GM23338 (cell line): ENCODE measurements around the gene BIRC5. TPM values are rescaled to one million over a fixed set of nuclear protein-coding genes. Genes with fewer than 3 reads are reported as not detected.

Experiments used
- ATAC-seq: fragments of 200-7000 bp; cut with Tn5 transposase; 3 replicates; pipeline ENCODE4 v1.9.1; 2020
- DNase-seq: peaks from one replicate; pipeline ENCODE4 v3.0.0-alpha.2; 2015; ENCODE audit warnings: low spot score
- H2AFZ ChIP-seq: fragments of 200-600 bp; sonication (generic); 2 replicates; pipeline ENCODE4 v1.8.0; 2016; ENCODE audit warnings: antibody characterized with exemption, mild to moderate bottlenecking, moderate library complexity
- H3F3A ChIP-seq: fragments of 200-600 bp; sonication (generic); replicated peaks from 2 replicates; pipeline ENCODE4 v1.8.0; 2017; ENCODE audit warnings: antibody characterized with exemption, mixed run types, low read depth
- H3K27ac ChIP-seq: fragments of 200-600 bp; sonication (generic); 2 replicates; pipeline ENCODE4 v1.6.1; 2016; ENCODE audit warnings: low read depth
- H3K27me3 ChIP-seq: fragments of 200-600 bp; sonication (generic); 2 replicates; pipeline ENCODE4 v1.8.0; 2016; ENCODE audit warnings: mild to moderate bottlenecking, mixed run types, moderate library complexity; ENCODE audit not compliant: insufficient read depth
- H3K36me3 ChIP-seq: fragments of 200-600 bp; sonication (generic); 2 replicates; pipeline ENCODE4 v1.8.0; 2016; ENCODE audit warnings: mild to moderate bottlenecking; ENCODE audit not compliant: insufficient read depth
- H3K4me1 ChIP-seq: fragments of 200-600 bp; sonication (generic); 2 replicates; pipeline ENCODE4 v1.8.0; 2016; ENCODE audit warnings: mild to moderate bottlenecking, moderate library complexity; ENCODE audit not compliant: insufficient read depth
- H3K4me2 ChIP-seq: fragments of 200-600 bp; sonication (generic); 2 replicates; pipeline ENCODE4 v1.7.1; 2017; ENCODE audit warnings: mixed run types
- H3K4me3 ChIP-seq: fragments of 200-600 bp; sonication (generic); 2 replicates; pipeline ENCODE4 v1.6.1; 2016; ENCODE audit warnings: mixed run types
- H3K79me2 ChIP-seq: fragments of 200-600 bp; sonication (generic); replicated peaks from 2 replicates; pipeline ENCODE4 v1.8.0; 2017; ENCODE audit warnings: mild to moderate bottlenecking; ENCODE audit not compliant: insufficient read depth
- H3K9me2 ChIP-seq: fragments of 200-600 bp; sonication (generic); 2 replicates; pipeline ENCODE4 v1.8.0; 2017; ENCODE audit not compliant: insufficient read depth
- H4K20me1 ChIP-seq: fragments of 200-600 bp; sonication (generic); replicated peaks from 2 replicates; pipeline ENCODE4 v1.8.0; 2017; ENCODE audit warnings: mild to moderate bottlenecking; ENCODE audit not compliant: insufficient read depth
- H3K27ac Mint-ChIP-seq: 2 replicates; pipeline ENCODE4 v1.8.0; 2020; ENCODE audit warnings: inconsistent platforms, mild to moderate bottlenecking, moderate library complexity, mixed read lengths
- H3K27me3 Mint-ChIP-seq: 3 replicates; pipeline ENCODE4 v1.8.0; 2022; ENCODE audit warnings: low read depth, mild to moderate bottlenecking, moderate library complexity, mixed read lengths, inconsistent platforms; ENCODE audit not compliant: insufficient read depth, poor library complexity
- H3K36me3 Mint-ChIP-seq: 3 replicates; pipeline ENCODE4 v1.8.0; 2021; ENCODE audit warnings: low read depth, mild to moderate bottlenecking, inconsistent platforms, moderate library complexity, mixed read lengths
- H3K4me1 Mint-ChIP-seq: 3 replicates; pipeline ENCODE4 v1.8.0; 2020; ENCODE audit warnings: mild to moderate bottlenecking, inconsistent platforms, mixed read lengths
- H3K4me3 Mint-ChIP-seq: 3 replicates; pipeline ENCODE4 v1.8.0; 2021; ENCODE audit warnings: moderate library complexity, mild to moderate bottlenecking, inconsistent platforms, mixed read lengths
- H3K9me3 Mint-ChIP-seq: 3 replicates; pipeline ENCODE4 v1.8.0; 2020; ENCODE audit warnings: moderate library complexity, mild to moderate bottlenecking, inconsistent platforms, mixed read lengths
- EZH2 ChIP-seq: fragments of 200-600 bp; sonication (generic); IDR thresholded peaks from one replicate; pipeline ENCODE4 v1.8.0; 2017; ENCODE audit warnings: antibody characterized with exemption, mild to moderate bottlenecking, low read depth; ENCODE audit not compliant: unreplicated experiment
- JUNB ChIP-seq: IDR thresholded peaks from one replicate; pipeline ENCODE4 v1.6.1; 2016; ENCODE audit warnings: antibody characterized with exemption; ENCODE audit not compliant: unreplicated experiment
- NANOG ChIP-seq: IDR thresholded peaks from 2 replicates; pipeline ENCODE4 v1.6.1; 2016; ENCODE audit warnings: antibody characterized with exemption, borderline replicate concordance
- POLR2AphosphoS5 ChIP-seq: IDR thresholded peaks from 2 replicates; pipeline ENCODE4 v1.6.1; 2016; ENCODE audit warnings: antibody characterized with exemption, low read depth
- STAT1 ChIP-seq: IDR thresholded peaks from one replicate; pipeline ENCODE4 v1.6.1; 2016; ENCODE audit warnings: antibody characterized with exemption; ENCODE audit not compliant: unreplicated experiment
- ZNF114 ChIP-seq: fragments of 250-450 bp; sonication (Bioruptor Pico); IDR thresholded peaks from 2 replicates; pipeline ENCODE4 v1.5.0; 2020; ENCODE audit warnings: mild to moderate bottlenecking, moderate library complexity
- polyA plus RNA-seq: library from polyadenylated mRNA; unstranded; fragments of >200 nt; fragmentation: Nextera tagmentation; extraction: Ambion mirVana; gene quantifications from 2 replicates; pipeline ENCODE4 v1.2.1, GENCODE V29; 2016
- total RNA-seq: library from RNA; depleted of rRNA; stranded (reverse); fragments of >200 nt; shearing (Covaris generic); gene quantifications from 2 replicates; pipeline ENCODE4 v1.2.3, GENCODE V29; 2014
- TF ChIP-seq, protein P1 (sequence below): IDR thresholded peaks from one replicate; pipeline ENCODE4 v1.6.1; 2018; ENCODE audit warnings: antibody characterized with exemption; ENCODE audit not compliant: unreplicated experiment
- TF ChIP-seq, protein P2 (sequence below): fragments of 250-450 bp; sonication (Bioruptor Pico); IDR thresholded peaks from 2 replicates; pipeline ENCODE4 v1.5.0; 2020; ENCODE audit warnings: mild to moderate bottlenecking, moderate library complexity
- TF ChIP-seq, protein P3 (sequence below): IDR thresholded peaks from 2 replicates; pipeline ENCODE4 v1.6.1; 2016; ENCODE audit warnings: antibody characterized with exemption

BIRC5 gene
- total and polyA plus RNA-seq, 2 experiments from 2014 or later: 89.7 to 111 TPM

DNA sequence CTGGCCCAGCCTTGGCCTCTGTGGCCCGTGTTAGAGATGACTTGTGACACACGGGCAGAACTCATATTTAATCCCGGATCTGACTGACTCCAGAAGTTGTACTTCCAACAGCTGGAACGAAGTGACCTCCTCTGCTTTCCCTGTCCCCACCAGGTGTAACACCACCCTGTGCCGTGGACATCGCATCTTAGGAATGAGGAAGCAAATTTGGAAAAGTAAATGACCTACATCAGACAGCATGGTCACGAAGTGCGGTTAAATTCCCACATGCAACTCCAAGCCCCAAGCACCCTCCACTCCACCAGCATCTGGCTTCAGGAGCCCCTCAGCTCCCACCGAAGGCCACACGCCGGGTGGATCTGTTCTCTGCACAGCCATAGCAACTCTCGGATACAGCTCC, 30.1 kb upstream of the BIRC5 start:
- no peak for TF ChIP-seq ZNF114 (CRISPR knock-in tag)
- no peak for TF ChIP-seq NANOG
- TF ChIP-seq POLR2AphosphoS5: no peak
- H3K9me2 ChIP-seq: 0 out of 2 replicates have a peak, but pooled peaks cover 4% of the 10 kb centered on the region
- no peaks in the 10 kb centered on the region; the same call in 2 of the 3 replicates for H3K9me3 Mint-ChIP-seq
- peaks cover 26% of the 10 kb centered on the region for H4K20me1 ChIP-seq
- peaks cover 42% of the 10 kb centered on the region for H3K36me3 ChIP-seq
- H3K27me3 ChIP-seq: no peaks in the 10 kb centered on the region
- no peak overlapping the region for H3K4me2 ChIP-seq
- peaks cover 9% of the 10 kb centered on the region; the same call in 1 of the 2 replicates for H3K4me1 ChIP-seq
- H3K36me3 Mint-ChIP-seq: peaks cover 61% of the 10 kb centered on the region
- H3K4me3 ChIP-seq: no peak overlapping the region
- peaks cover 41% of the 10 kb centered on the region for H3K79me2 ChIP-seq
- no peak overlapping the region for H3K27ac Mint-ChIP-seq
- peaks cover 15% of the 10 kb centered on the region for H3K4me1 Mint-ChIP-seq
- peaks cover 7% of the 10 kb centered on the region; the same call in 1 of the 2 replicates for H3F3A ChIP-seq
- DNase-seq: no peak
- peak overlapping the region; percentile 43; the same call in 1 of the 3 replicates for H3K4me3 Mint-ChIP-seq
- ATAC-seq: no peak
- peaks cover 4% of the 10 kb centered on the region for H3K27me3 Mint-ChIP-seq
- no peak overlapping the region for H2AFZ ChIP-seq
- no peak overlapping the region for H3K27ac ChIP-seq

DNA sequence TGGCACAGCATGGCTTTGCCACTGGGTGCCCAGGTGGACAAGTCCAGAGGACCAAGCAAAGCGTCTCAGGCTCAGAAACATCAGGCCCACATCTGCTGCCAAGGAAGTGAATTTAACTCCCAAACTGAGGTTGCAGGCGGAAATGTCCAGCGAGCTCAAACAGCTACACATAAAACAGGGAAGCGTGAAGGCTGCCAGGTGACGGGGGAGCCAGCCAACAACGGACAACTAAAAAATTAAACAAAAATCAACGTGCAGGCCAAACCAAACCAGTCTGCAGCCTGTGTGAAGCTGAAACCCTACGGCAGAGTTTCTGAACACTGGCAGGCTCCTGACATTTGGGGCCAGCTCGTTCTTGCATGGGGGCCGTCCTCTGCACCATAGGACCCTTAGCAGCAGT, 29.7 kb upstream of the BIRC5 start:
- ATAC-seq (no peak), DNase-seq (no peak)
- Histone ChIP-seq H3K9me2 (0 out of 2 replicates have a peak, but pooled peaks cover 4% of the 10 kb centered on the region), H3K4me1 (peaks cover 9% of the 10 kb centered on the region; the same call in 1 of the 2 replicates), H3K27me3 (no peaks in the 10 kb centered on the region), H3K79me2 (peaks cover 46% of the 10 kb centered on the region), H4K20me1 (peaks cover 26% of the 10 kb centered on the region), H2AFZ (no peak overlapping the region), H3K4me3 (no peak overlapping the region), H3F3A (peaks cover 7% of the 10 kb centered on the region; the same call in 1 of the 2 replicates), H3K4me2 (no peak overlapping the region), H3K27ac (no peak overlapping the region), H3K36me3 (peaks cover 38% of the 10 kb centered on the region)
- Mint-ChIP-seq H3K27ac (no peak overlapping the region), H3K27me3 (peaks cover 3% of the 10 kb centered on the region), H3K36me3 (peaks cover 57% of the 10 kb centered on the region), H3K9me3 (no peaks in the 10 kb centered on the region; the same call in 2 of the 3 replicates), H3K4me1 (peaks cover 15% of the 10 kb centered on the region), H3K4me3 (peak overlapping the region; percentile 43; the same call in 1 of the 3 replicates)
- TF ChIP-seq, protein P1, sequence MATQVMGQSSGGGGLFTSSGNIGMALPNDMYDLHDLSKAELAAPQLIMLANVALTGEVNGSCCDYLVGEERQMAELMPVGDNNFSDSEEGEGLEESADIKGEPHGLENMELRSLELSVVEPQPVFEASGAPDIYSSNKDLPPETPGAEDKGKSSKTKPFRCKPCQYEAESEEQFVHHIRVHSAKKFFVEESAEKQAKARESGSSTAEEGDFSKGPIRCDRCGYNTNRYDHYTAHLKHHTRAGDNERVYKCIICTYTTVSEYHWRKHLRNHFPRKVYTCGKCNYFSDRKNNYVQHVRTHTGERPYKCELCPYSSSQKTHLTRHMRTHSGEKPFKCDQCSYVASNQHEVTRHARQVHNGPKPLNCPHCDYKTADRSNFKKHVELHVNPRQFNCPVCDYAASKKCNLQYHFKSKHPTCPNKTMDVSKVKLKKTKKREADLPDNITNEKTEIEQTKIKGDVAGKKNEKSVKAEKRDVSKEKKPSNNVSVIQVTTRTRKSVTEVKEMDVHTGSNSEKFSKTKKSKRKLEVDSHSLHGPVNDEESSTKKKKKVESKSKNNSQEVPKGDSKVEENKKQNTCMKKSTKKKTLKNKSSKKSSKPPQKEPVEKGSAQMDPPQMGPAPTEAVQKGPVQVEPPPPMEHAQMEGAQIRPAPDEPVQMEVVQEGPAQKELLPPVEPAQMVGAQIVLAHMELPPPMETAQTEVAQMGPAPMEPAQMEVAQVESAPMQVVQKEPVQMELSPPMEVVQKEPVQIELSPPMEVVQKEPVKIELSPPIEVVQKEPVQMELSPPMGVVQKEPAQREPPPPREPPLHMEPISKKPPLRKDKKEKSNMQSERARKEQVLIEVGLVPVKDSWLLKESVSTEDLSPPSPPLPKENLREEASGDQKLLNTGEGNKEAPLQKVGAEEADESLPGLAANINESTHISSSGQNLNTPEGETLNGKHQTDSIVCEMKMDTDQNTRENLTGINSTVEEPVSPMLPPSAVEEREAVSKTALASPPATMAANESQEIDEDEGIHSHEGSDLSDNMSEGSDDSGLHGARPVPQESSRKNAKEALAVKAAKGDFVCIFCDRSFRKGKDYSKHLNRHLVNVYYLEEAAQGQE: no peak
- TF ChIP-seq, protein P2, sequence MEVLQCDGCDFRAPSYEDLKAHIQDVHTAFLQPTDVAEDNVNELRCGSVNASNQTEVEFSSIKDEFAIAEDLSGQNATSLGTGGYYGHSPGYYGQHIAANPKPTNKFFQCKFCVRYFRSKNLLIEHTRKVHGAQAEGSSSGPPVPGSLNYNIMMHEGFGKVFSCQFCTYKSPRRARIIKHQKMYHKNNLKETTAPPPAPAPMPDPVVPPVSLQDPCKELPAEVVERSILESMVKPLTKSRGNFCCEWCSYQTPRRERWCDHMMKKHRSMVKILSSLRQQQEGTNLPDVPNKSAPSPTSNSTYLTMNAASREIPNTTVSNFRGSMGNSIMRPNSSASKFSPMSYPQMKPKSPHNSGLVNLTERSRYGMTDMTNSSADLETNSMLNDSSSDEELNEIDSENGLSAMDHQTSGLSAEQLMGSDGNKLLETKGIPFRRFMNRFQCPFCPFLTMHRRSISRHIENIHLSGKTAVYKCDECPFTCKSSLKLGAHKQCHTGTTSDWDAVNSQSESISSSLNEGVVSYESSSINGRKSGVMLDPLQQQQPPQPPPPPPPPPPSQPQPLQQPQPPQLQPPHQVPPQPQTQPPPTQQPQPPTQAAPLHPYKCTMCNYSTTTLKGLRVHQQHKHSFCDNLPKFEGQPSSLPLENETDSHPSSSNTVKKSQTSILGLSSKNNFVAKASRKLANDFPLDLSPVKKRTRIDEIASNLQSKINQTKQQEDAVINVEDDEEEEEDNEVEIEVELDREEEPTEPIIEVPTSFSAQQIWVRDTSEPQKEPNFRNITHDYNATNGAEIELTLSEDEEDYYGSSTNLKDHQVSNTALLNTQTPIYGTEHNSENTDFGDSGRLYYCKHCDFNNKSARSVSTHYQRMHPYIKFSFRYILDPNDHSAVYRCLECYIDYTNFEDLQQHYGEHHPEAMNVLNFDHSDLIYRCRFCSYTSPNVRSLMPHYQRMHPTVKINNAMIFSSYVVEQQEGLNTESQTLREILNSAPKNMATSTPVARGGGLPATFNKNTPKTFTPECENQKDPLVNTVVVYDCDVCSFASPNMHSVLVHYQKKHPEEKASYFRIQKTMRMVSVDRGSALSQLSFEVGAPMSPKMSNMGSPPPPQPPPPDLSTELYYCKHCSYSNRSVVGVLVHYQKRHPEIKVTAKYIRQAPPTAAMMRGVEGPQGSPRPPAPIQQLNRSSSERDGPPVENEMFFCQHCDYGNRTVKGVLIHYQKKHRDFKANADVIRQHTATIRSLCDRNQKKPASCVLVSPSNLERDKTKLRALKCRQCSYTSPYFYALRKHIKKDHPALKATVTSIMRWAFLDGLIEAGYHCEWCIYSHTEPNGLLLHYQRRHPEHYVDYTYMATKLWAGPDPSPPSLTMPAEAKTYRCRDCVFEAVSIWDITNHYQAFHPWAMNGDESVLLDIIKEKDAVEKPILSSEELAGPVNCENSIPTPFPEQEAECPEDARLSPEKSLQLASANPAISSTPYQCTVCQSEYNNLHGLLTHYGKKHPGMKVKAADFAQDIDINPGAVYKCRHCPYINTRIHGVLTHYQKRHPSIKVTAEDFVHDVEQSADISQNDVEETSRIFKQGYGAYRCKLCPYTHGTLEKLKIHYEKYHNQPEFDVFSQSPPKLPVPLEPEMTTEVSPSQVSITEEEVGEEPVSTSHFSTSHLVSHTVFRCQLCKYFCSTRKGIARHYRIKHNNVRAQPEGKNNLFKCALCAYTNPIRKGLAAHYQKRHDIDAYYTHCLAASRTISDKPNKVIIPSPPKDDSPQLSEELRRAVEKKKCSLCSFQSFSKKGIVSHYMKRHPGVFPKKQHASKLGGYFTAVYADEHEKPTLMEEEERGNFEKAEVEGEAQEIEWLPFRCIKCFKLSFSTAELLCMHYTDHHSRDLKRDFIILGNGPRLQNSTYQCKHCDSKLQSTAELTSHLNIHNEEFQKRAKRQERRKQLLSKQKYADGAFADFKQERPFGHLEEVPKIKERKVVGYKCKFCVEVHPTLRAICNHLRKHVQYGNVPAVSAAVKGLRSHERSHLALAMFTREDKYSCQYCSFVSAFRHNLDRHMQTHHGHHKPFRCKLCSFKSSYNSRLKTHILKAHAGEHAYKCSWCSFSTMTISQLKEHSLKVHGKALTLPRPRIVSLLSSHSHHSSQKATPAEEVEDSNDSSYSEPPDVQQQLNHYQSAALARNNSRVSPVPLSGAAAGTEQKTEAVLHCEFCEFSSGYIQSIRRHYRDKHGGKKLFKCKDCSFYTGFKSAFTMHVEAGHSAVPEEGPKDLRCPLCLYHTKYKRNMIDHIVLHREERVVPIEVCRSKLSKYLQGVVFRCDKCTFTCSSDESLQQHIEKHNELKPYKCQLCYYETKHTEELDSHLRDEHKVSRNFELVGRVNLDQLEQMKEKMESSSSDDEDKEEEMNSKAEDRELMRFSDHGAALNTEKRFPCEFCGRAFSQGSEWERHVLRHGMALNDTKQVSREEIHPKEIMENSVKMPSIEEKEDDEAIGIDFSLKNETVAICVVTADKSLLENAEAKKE (CRISPR knock-in tag): no peak
- TF ChIP-seq POLR2AphosphoS5 (no peak), JUNB (no peak), STAT1 (no peak), EZH2 (no peak)
- TF ChIP-seq, protein P3, sequence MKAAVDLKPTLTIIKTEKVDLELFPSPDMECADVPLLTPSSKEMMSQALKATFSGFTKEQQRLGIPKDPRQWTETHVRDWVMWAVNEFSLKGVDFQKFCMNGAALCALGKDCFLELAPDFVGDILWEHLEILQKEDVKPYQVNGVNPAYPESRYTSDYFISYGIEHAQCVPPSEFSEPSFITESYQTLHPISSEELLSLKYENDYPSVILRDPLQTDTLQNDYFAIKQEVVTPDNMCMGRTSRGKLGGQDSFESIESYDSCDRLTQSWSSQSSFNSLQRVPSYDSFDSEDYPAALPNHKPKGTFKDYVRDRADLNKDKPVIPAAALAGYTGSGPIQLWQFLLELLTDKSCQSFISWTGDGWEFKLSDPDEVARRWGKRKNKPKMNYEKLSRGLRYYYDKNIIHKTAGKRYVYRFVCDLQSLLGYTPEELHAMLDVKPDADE: no peak
